Transverse colon (tissue), 4 donors: Measurements from ENCODE around the gene ABCA6.

Source experiments
- EP300 ChIP-seq: sonication (generic); formaldehyde crosslinking; IDR thresholded peaks from one replicate; pipeline ENCODE4 v1.6.1; 2017; ENCODE audit warnings: antibody characterized with exemption, low read depth
- POLR2A ChIP-seq: fragments of 450-650 bp; IDR thresholded peaks from one replicate; pipeline ENCODE4 v1.6.1; 2016; ENCODE audit warnings: antibody characterized with exemption, mild to moderate bottlenecking, moderate library complexity
- POLR2AphosphoS5 ChIP-seq, 3 donors: sonication (generic); formaldehyde crosslinking; IDR thresholded peaks; one replicate each; pipeline ENCODE4 v1.6.1; 2016; ENCODE audit warnings: antibody characterized with exemption in 3 of 3
- TF ChIP-seq, protein P1 (sequence below), 5 experiments: fragments of 200-600 bp in 3 of 5; fragments of 450-650 bp in 2 of 5; sonication (generic) in 3 of 5; IDR thresholded peaks; 1 replicate in 2 of 5; 2 replicates in 3 of 5; pipeline ENCODE4 v1.5.1; 2016 to 2017; ENCODE audit warnings: antibody characterized with exemption in 5 of 5, inconsistent platforms in 3 of 5, mild to moderate bottlenecking in 2 of 5, moderate library complexity in 1 of 5

GRCh38 chr17:69056179-69056823 is 85.4 kb downstream of the ABCA6 start:
- TF ChIP-seq, protein P1, sequence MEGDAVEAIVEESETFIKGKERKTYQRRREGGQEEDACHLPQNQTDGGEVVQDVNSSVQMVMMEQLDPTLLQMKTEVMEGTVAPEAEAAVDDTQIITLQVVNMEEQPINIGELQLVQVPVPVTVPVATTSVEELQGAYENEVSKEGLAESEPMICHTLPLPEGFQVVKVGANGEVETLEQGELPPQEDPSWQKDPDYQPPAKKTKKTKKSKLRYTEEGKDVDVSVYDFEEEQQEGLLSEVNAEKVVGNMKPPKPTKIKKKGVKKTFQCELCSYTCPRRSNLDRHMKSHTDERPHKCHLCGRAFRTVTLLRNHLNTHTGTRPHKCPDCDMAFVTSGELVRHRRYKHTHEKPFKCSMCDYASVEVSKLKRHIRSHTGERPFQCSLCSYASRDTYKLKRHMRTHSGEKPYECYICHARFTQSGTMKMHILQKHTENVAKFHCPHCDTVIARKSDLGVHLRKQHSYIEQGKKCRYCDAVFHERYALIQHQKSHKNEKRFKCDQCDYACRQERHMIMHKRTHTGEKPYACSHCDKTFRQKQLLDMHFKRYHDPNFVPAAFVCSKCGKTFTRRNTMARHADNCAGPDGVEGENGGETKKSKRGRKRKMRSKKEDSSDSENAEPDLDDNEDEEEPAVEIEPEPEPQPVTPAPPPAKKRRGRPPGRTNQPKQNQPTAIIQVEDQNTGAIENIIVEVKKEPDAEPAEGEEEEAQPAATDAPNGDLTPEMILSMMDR (IDR thresholded peaks at IDR 0.05), result no peak
- no peak for TF ChIP-seq POLR2AphosphoS5 (IDR thresholded peaks at IDR 0.05)
- TF ChIP-seq POLR2A, result no peak
- TF ChIP-seq EP300, result no peak
